Upper lobe of left lung (tissue), 4 donors: Measurements from ENCODE around the gene MACROD2.

Source experiments
- EP300 ChIP-seq, 4 donors: sonication (generic); formaldehyde crosslinking; IDR thresholded peaks; one replicate each; pipeline ENCODE4 v1.5.1; 2017; ENCODE audit warnings: antibody characterized with exemption in 4 of 4, control low read depth in 2 of 4
- POLR2A ChIP-seq, 4 donors: fragments of 450-650 bp; IDR thresholded peaks; one replicate each; pipeline ENCODE4 v1.5.1; 2016 to 2017; ENCODE audit warnings: antibody characterized with exemption in 4 of 4, mild to moderate bottlenecking in 2 of 4
- TF ChIP-seq, protein P1 (sequence below), 6 experiments: fragments of 450-650 bp in 4 of 6; fragments of 200-600 bp in 2 of 6; sonication (generic) in 2 of 6; IDR thresholded peaks; one replicate each; pipeline ENCODE4 v1.5.1; 2016 to 2019; ENCODE audit warnings: antibody characterized with exemption in 6 of 6

DNA sequence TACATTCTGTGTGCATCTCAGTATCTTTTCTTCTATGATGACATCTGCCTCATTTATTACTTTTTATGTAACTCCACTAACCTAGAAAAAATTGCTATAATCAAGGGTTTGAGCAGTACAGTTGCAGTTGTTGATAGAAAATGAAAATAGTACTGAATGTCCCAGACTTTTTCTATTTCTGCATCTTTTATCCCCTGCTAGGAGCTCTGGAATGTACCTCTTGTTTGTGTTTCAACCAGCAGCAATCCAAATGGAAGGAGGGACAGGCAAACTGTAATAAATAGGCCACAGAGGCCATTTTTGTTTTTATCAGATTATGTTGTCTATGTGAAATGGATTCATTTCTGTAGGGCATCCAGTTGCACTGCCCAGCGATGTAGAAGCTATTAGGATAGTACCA lies 2041.0 kb downstream of the MACROD2 start:
- TF ChIP-seq, protein P1, sequence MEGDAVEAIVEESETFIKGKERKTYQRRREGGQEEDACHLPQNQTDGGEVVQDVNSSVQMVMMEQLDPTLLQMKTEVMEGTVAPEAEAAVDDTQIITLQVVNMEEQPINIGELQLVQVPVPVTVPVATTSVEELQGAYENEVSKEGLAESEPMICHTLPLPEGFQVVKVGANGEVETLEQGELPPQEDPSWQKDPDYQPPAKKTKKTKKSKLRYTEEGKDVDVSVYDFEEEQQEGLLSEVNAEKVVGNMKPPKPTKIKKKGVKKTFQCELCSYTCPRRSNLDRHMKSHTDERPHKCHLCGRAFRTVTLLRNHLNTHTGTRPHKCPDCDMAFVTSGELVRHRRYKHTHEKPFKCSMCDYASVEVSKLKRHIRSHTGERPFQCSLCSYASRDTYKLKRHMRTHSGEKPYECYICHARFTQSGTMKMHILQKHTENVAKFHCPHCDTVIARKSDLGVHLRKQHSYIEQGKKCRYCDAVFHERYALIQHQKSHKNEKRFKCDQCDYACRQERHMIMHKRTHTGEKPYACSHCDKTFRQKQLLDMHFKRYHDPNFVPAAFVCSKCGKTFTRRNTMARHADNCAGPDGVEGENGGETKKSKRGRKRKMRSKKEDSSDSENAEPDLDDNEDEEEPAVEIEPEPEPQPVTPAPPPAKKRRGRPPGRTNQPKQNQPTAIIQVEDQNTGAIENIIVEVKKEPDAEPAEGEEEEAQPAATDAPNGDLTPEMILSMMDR (IDR thresholded peaks at IDR 0.05), result no peak
- TF ChIP-seq EP300 (IDR thresholded peaks at IDR 0.05) (no peak), POLR2A (IDR thresholded peaks at IDR 0.05) (no peak)
